Activated CD4-positive, CD25-positive, alpha-beta regulatory T cell treated with anti-CD3 and anti-CD28 coated beads, Interleukin-2, amount 50 U/mL, for 16 hours (primary cell): ENCODE results near the gene UBE2J1.
A peak's percentile ranks its signal among the peaks of the same experiment; 100 is the strongest.
"Not testable (repeated sequence)": the region's sequence is repeated elsewhere in the genome, so short reads cannot be mapped to it uniquely, and the experiment has no call there.

Experiments
- DNase-seq: peaks from one replicate; pipeline ENCODE4 v3.0.0-alpha.2; 2020; ENCODE audit warnings: low read depth, low spot score

UBE2J1 gene, protein sequence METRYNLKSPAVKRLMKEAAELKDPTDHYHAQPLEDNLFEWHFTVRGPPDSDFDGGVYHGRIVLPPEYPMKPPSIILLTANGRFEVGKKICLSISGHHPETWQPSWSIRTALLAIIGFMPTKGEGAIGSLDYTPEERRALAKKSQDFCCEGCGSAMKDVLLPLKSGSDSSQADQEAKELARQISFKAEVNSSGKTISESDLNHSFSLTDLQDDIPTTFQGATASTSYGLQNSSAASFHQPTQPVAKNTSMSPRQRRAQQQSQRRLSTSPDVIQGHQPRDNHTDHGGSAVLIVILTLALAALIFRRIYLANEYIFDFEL

DNA sequence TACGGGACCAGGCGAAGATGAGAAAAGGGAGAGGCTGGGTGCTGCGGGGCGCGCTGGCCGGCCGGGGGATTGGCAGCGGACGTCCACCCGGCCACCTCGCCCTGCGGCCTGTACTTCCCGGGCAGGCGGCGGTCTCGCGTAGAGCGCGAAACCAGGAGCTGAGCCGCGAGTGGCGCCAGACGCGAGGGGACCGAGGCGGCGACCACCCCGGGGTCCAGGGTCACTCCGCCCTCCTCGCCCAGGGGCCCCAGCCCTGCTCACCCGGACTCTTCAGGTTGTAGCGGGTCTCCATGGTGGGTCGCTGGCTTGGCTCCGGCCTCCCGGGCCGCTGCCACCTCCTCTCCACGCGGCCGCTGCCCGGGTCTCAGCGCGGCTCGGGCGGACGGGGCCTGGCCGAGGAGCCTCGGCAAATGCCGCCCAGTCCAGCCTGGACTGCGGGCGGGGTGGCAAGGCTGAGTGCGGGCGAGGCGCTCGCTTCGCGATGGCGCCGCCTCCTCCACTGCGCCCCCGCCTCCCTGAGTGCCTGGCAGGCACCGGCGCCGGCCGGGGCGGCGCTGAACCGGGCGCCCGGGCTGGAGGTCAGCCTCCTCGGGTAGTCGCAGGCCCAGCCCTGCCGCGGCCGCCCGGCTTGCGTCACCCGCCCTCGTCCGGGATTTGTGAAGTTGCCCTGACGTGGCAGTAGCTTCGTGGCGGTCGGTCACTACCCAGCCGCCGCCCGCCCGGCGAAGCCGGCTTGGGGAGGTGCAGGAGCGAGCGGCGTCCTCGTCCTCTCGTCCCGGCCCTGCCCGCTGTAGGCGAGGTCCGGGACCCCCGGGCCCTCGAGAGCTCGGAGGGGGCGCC, at the start of gene UBE2J1:
TSS of gene UBE2J1 (minus strand) at position 445 of the 840 bp plus-strand sequence. CDS start at position 292, 153 bp downstream.
- DNase-seq, result peak; percentile 43

DNA sequence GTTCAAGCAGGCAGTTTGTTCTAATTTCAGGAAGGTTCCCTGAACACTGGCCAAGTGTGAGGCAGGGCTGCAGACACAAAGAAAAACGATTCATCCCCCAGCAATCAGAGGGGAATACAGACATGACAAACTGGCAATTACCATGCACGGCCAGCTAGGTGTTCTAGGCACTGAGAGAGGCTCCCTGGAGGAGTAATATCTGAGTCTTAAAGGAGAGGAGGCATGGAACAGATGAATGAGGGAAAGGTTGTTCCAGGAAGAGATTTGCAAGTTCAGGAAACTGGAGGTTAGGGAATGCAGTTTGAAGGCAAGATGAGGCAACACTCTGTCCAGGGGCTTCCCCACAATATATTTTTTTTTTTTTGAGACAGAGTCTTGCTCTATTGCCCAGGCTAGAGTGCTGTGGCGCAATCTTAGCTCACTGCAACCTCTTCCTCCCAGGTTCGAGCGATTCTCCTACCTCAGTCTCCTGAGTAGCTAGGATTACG, 48.4 kb upstream of the UBE2J1 start:
- DNase-seq, result no peak

DNA sequence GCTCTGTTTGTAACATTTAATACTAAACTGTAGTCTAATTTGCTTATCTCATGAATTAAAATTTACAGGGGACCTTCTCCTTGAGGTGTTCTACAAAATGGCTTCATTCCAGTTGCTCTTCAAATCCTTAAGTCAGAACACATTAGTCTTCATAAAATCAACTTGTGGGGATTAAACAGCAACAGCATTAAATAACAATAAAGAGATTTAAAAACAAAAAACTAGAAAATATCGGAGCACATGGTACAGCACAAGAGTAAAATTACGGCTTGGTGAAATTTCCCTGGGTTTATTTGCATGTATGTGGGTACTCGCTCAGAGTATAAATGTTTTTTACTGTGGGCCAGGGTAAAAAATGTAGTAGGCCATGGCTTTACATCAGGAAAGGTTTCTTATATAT, 47.5 kb upstream of the UBE2J1 start:
- no peak for DNase-seq

- DNase-seq, result no peak
Measured at GRCh38 chr6:89398762-89399525, 46.4 kb upstream of the UBE2J1 start.

DNA sequence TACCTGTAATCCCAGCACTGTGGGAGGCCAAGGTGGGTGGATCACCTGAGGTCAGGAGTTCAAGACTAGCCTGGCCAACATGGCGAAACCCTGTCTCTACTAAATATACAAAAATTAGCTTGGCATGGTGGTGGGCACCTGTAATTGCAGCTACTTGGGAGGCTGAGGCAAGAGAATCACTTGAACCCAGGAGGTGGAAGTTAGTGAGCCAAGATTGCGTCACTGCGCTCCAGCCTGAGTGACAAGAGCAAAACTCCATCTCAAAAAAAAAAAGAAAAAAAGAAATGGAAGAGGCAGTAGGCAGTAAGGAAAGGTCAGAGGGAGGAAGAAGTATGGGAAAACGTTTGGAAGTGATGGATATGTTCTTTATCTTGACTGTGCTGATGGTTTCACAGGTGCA, 45.4 kb upstream of the UBE2J1 start:
- not testable (repeated sequence) for DNase-seq

DNA sequence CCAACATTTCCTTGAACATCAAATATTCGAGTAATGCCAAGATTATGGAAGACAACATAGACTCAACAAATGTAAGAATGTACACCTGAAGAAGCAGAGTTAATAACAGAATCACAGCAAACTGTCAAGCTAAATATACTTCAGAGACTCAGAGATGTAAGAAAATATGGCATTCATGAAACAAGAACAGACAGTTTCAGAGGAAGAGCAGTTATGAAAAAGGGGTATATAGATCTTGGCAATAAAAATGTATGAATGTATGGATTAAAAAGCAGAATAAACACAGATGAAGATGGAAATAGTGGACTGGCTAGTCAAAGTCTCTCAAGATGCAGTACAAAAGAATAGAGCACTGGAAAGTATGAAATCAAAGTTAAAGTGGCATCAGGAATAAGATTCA, 41.1 kb upstream of the UBE2J1 start:
- no peak for DNase-seq

GRCh38 chr6:89392823-89393222, 40.3 kb upstream of the UBE2J1 start:
- DNase-seq, result no peak

DNA sequence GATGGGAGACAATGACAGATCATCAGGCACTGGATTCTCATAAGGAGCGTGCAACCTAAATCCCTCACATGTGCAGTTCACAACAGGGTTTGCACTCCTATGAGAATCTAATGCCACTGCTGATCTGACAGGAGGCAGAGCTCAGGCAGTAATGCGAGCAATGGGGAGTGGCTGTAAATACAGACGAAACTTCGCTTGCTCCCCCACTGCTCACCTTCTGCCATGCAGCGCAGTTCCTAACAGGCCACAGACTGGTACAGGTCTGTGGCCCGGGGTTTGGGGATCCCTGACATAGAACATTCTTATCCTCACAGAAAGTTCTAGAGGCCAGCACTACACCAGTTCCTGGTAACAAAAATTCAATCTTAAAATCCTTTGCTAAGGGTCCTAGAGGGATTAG, 36.3 kb upstream of the UBE2J1 start:
- DNase-seq, result no peak

GRCh38 chr6:89387516-89388201, 35.1 kb upstream of the UBE2J1 start:
- no peak for DNase-seq

DNA sequence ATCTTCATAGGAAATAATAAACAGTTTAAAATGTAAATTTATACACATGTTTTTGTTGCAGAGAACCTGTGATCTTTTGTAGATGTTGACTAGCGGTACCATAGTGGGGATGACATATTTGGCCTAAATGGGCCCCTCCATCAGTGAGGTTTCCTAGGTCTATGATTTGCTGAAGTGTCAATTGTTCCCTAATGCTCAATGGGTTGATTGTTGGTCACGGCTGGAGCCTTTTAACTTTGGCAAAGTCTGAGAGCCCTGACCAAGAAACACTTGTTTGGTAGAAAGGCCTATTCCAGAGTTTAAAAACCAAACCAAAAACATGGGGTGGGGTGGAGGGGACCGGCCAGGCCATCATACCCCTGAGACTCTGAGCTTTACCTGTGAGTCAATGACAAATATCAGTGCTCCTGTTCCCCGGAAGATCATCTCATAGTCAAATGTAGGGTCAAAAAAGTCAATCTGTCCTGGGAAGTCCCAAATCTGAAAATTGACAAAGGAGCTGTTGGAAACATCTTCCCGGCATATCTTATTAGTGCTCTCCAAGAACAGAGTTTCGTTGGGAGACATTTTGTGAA, 34.5 kb upstream of the UBE2J1 start:
- DNase-seq, result no peak

DNA sequence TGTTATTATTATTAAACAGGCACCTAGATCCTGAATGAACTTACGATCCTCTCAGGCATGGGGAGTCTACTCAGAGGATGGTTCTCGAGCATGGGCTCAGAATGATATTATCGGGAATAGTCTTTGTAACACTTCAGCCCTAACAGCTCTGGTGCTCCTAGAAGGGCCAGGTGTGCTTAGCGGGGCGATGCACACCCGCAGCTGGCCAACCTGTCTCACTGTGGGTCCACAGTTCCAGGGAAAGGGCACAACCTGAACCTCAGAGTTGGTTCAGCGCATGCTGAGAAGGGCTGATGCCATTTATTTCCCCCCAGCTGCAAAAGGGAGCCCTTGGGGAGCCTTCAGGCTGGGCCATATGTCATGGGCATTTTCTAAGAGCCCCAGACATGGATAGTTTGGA, 33.3 kb upstream of the UBE2J1 start:
- no peak for DNase-seq

DNA sequence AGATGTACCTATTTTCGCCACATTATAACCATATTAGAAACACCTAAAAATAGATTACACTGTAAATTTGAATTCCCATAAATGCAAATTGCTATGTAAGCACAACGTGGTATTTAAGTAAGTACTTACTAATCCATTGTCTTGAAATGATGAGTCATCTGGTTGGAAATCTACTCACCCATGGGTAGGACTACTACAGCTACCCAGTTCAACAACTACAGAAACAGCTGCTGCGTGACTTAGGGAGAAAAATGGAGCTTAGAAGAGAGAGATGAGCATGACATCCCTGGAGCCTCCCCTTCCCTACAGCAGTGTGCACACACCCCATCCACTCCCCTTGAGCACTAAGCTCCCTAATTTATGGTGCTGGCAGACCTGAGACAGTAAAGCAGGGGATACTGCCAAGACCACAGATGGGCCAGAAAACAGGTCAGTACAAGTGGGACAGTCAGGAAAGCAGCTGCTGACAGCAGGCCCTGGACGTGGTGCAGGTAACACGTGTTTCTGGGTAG, 32.7 kb upstream of the UBE2J1 start:
- DNase-seq, result no peak

DNA sequence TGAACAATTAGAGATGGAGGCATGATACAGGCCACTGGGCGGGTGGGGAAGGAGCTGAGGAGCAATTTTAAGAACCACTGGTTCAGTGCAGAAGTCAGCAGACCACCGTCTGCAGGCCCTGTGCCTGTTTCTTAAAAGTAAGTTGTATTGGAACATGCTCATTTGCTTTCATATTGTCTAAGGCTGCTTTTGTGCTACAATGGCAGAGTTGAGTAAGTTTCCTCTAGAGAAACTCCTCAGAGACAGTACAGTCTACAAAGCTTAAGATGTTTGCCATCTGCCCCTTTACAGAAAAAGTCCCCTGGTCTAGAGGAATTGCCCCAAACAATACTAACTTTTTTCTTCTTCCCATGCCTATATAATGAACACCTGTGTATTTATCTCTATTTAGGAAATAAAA, 28.5 kb upstream of the UBE2J1 start:
- DNase-seq, result no peak

GRCh38 chr6:89379281-89379680, 26.8 kb upstream of the UBE2J1 start:
- DNase-seq, result no peak

- DNase-seq, result no peak
Measured at GRCh38 chr6:89378628-89379027, 26.1 kb upstream of the UBE2J1 start.

DNA sequence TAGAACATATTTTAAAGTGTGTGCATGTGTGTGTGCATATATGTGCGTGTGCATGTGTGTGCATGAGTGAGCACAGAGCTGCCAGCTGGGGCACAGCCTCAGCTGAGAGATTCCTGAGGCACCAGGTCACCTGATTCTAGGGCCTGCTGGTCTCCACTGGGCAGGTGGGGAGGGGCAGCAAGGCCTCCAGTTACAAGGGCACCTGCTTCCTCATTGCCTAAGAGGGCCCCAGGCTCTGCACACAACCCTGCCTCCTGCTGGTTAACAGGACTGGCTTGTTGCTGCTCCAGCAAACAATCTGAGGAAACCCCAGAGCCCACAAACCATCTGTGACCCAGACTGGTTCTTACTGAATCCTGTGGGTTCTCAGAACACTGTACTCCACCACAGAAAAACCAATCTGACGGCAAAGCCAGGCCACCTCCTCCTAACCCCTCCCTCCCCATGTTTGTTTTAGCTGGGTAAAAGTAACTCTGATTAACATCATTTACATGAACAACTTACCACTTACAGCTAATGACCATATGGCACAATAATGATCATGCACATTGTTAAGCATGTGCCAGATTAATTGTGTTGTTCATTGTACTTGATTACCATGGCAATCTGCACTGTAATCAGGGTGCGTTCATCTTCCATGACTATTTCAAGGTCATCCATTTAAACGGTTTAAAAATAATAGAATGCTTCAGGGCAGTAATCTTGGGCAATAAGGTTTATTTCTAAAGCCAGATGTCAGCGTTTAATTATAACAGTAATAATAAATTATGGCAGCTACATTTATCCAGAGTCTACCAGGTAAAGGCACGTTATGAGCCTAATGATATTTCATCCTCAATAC, 23.1 kb upstream of the UBE2J1 start:
- DNase-seq, result peak; percentile 37

DNA sequence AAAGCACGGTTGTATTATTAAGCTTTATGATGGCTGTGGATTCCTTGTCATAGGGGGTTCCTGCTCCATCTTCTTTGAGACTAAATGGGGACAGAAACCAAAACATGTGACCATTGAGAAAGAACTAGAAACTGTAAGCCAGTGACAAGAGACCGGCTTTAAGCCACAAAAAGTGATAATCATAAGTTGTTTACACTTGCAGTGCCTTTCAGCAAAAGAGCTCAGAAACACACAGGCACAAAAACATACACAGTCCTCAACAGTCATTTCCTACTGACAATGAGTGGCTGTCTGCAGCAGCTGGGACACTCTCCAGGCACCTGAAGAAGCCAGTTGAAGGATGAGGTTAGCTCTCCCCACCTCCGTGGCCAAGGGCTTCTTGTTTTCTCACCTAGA, 20.0 kb upstream of the UBE2J1 start:
- no peak for DNase-seq

- DNase-seq, result peak; percentile 66
Measured at GRCh38 chr6:89371849-89372505, 19.5 kb upstream of the UBE2J1 start.

DNA sequence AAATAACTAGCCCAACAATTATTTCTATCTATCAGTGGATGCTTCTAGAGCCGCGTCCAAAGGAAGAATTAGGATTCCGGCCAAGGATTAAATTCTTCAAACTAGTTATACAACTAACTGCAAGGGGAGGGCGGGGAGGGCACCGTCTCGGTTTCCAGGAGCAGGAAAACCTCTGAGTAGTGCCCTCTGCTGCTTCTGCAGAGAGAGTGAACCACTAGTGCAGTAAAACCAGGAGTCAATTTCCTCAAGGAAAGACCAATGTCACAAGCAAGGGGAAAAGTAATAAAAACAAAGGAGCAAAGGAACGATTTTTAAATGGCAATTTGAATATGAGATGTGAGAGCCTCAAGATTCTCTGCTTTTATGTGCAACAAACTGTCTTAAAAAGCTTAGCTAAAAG, 16.5 kb upstream of the UBE2J1 start:
- DNase-seq, result no peak
